HCT116 (cell line): Measurements from ENCODE around the gene CCDC183. TPM values are rescaled to one million over a fixed set of nuclear protein-coding genes. Genes with fewer than 3 reads are reported as not detected.

ENCODE experiments used
- ATAC-seq: fragments of 200-7000 bp; cut with Tn5 transposase; 2 replicates; pipeline ENCODE4 v1.9.1; 2020; ENCODE audit warnings: mild to moderate bottlenecking, moderate library complexity
- BruUV-seq: library from RNA; stranded (reverse); fragments of 400-500 nt; replicated peaks from 2 replicates; lab custom pipeline; 2021; lab: Mats Ljungman, UMichigan
- CTCF ChIA-PET: fragments of 300-600 bp; sonication (Branson Sonifier 250); formaldehyde crosslinking; loops from one replicate; lab custom pipeline; 2021; ENCODE audit warnings: antibody characterized with exemption; lab: Charles Lee
- POLR2A ChIA-PET: fragments of 300-600, 350-600 bp; sonication (Branson Sonifier 250); formaldehyde crosslinking; loops from one replicate; lab custom pipeline; 2021; ENCODE audit warnings: antibody characterized with exemption; lab: Charles Lee
- RAD21 ChIA-PET, 2 experiments: fragments of 300-600 bp; sonication (Branson Sonifier 250); formaldehyde crosslinking; loops; one replicate each; lab custom pipeline; 2023; ENCODE audit warnings: low total read pairs in 2 of 2; ENCODE audit not compliant: uncharacterized antibody in 2 of 2, unreplicated experiment in 2 of 2, low non-redundant PET in 1 of 2; lab: Charles Lee
- DNase-seq: peaks from one replicate; pipeline ENCODE4 v3.0.0-alpha.2; 2010; ENCODE audit warnings: low read depth, low spot score
- H2AFZ ChIP-seq: fragments of 200-600 bp; shearing (Covaris generic), sonication (generic); 2 replicates; pipeline ENCODE4 v1.6.1; 2017; ENCODE audit warnings: low read depth, mixed run types, mixed read lengths, antibody characterized with exemption, low read length; ENCODE audit not compliant: poor library complexity, severe bottlenecking
- H3K27ac ChIP-seq: 2 replicates; pipeline ENCODE4 v1.5.1; 2012; ENCODE audit warnings: low read depth, low read length
- H3K27me3 ChIP-seq: fragments of 200-600 bp; sonication (generic); 2 replicates; pipeline ENCODE4 v1.6.1; 2016; ENCODE audit warnings: mixed run types, low read length, mixed read lengths; ENCODE audit not compliant: insufficient read depth
- H3K36me3 ChIP-seq, 2 experiments: fragments of 200-500 bp in 1 of 2; fragments of 200-600 bp in 1 of 2; sonication (Bioruptor generic) in 1 of 2; sonication (generic) in 1 of 2; 2 replicates each; pipeline versions ENCODE4 v1.5.1 to v1.6.1; 2014 to 2016; ENCODE audit warnings: low read length in 2 of 2, inconsistent platforms in 1 of 2, mixed read lengths in 1 of 2, mixed run types in 1 of 2; ENCODE audit not compliant: insufficient read depth in 2 of 2, control insufficient read depth in 1 of 2
- H3K4me1 ChIP-seq, 2 experiments: fragments of 200-600 bp in 1 of 2; sonication (generic) in 1 of 2; 2 replicates each; pipeline versions ENCODE4 v1.5.1 to v1.6.1; 2012 to 2017; ENCODE audit warnings: low read length in 2 of 2, inconsistent platforms in 1 of 2, mild to moderate bottlenecking in 1 of 2, mixed read lengths in 1 of 2, mixed run types in 1 of 2, moderate library complexity in 1 of 2; ENCODE audit not compliant: insufficient read depth in 2 of 2, control insufficient read depth in 1 of 2
- H3K4me2 ChIP-seq: fragments of 200-600 bp; sonication (generic); 2 replicates; pipeline ENCODE4 v1.6.1; 2017; ENCODE audit warnings: mixed run types, low read length, mixed read lengths
- H3K4me3 ChIP-seq, 2 experiments: fragments of 200-600 bp in 1 of 2; sonication (generic) in 1 of 2; replicated peaks in 1 of 2; 2 replicates each; pipeline ENCODE4 v1.5.1; 2011 to 2016; ENCODE audit warnings: low read length in 2 of 2, control low read depth in 1 of 2, low read depth in 1 of 2, mild to moderate bottlenecking in 1 of 2, mixed read lengths in 1 of 2, mixed run types in 1 of 2
- H3K79me2 ChIP-seq: fragments of 200-600 bp; sonication (generic); 2 replicates; pipeline ENCODE4 v1.6.1; 2017; ENCODE audit warnings: mild to moderate bottlenecking, mixed run types, low read length, moderate library complexity, mixed read lengths; ENCODE audit not compliant: insufficient read depth
- H3K9ac ChIP-seq: fragments of 200-600 bp; sonication (generic); 2 replicates; pipeline ENCODE4 v1.6.1; 2016; ENCODE audit warnings: low read length, mixed read lengths
- H3K9me2 ChIP-seq: fragments of 200-600 bp; sonication (generic), shearing (Covaris generic); 2 replicates; pipeline ENCODE4 v1.6.1; 2017; ENCODE audit warnings: mixed run types, mild to moderate bottlenecking, moderate library complexity; ENCODE audit not compliant: insufficient read depth
- H3K9me3 ChIP-seq, 2 experiments: fragments of 200-500 bp in 1 of 2; fragments of 200-600 bp in 1 of 2; sonication (Bioruptor generic) in 1 of 2; sonication (generic) in 1 of 2; 2 replicates each; pipeline ENCODE4 v1.6.1; 2014 to 2017; ENCODE audit warnings: low read length in 2 of 2, mixed read lengths in 2 of 2, inconsistent platforms in 1 of 2, low read depth in 1 of 2, mild to moderate bottlenecking in 1 of 2, mixed run types in 1 of 2, moderate library complexity in 1 of 2; ENCODE audit not compliant: control insufficient read depth in 1 of 2, insufficient read depth in 1 of 2
- H4K20me1 ChIP-seq: fragments of 200-600 bp; sonication (generic), shearing (Covaris generic); 2 replicates; pipeline ENCODE4 v1.6.1; 2017; ENCODE audit warnings: mixed run types, mild to moderate bottlenecking, moderate library complexity; ENCODE audit not compliant: insufficient read depth
- FOSL1 ChIP-seq: IDR thresholded peaks from 2 replicates; pipeline ENCODE4 v1.6.1; 2012; ENCODE audit warnings: low read depth
- POLR2A ChIP-seq: IDR thresholded peaks from 2 replicates; pipeline ENCODE4 v1.7.0; 2011; ENCODE audit warnings: borderline replicate concordance; ENCODE audit not compliant: insufficient read depth, insufficient read length; ENCODE audit errors: extremely low read depth
- POLR2AphosphoS5 ChIP-seq: IDR thresholded peaks from 2 replicates; pipeline ENCODE4 v1.6.1; 2011; ENCODE audit warnings: mild to moderate bottlenecking, low read depth, low read length, moderate library complexity
- RAD21 ChIP-seq: IDR thresholded peaks from 2 replicates; pipeline ENCODE4 v1.6.1; 2012; ENCODE audit warnings: low read depth, mild to moderate bottlenecking
- SIN3A ChIP-seq: IDR thresholded peaks from 2 replicates; pipeline ENCODE4 v1.6.1; 2012; ENCODE audit warnings: low read depth
- SP1 ChIP-seq: IDR thresholded peaks from 2 replicates; pipeline ENCODE4 v1.6.1; 2012; ENCODE audit warnings: low read depth
- TCF7L2 ChIP-seq: IDR thresholded peaks from 2 replicates; pipeline ENCODE4 v1.7.0; 2011; ENCODE audit warnings: borderline replicate concordance, inconsistent platforms; ENCODE audit not compliant: insufficient read depth, insufficient read length; ENCODE audit errors: extremely low read depth
- YY1 ChIP-seq: IDR thresholded peaks from 2 replicates; pipeline ENCODE4 v1.6.1; 2011; ENCODE audit warnings: low read length, low read depth, moderate library complexity, mild to moderate bottlenecking; ENCODE audit not compliant: insufficient replicate concordance; ENCODE audit errors: extremely low read depth
- ZFX ChIP-seq: fragments of 450-650 bp; IDR thresholded peaks from 2 replicates; pipeline ENCODE4 v1.6.1; 2017
- intact Hi-C: fragments of 100-400 bp; cut with micrococcal nuclease; formaldehyde crosslinking; loops from 2 replicates; pipeline ENCODE4 v1.10.0; 2022
- total RNA-seq: library from RNA; stranded (reverse); gene quantifications from one replicate; pipeline ENCODE4 v1.2.1, GENCODE V29; 2021; ENCODE audit not compliant: unreplicated experiment
- TF ChIP-seq, protein P1 (sequence below): IDR thresholded peaks from 2 replicates; pipeline ENCODE4 v1.6.1; 2012

The CCDC183 gene
- total RNA-seq, 1 experiment from 2014 or later = 2.8 TPM

DNA sequence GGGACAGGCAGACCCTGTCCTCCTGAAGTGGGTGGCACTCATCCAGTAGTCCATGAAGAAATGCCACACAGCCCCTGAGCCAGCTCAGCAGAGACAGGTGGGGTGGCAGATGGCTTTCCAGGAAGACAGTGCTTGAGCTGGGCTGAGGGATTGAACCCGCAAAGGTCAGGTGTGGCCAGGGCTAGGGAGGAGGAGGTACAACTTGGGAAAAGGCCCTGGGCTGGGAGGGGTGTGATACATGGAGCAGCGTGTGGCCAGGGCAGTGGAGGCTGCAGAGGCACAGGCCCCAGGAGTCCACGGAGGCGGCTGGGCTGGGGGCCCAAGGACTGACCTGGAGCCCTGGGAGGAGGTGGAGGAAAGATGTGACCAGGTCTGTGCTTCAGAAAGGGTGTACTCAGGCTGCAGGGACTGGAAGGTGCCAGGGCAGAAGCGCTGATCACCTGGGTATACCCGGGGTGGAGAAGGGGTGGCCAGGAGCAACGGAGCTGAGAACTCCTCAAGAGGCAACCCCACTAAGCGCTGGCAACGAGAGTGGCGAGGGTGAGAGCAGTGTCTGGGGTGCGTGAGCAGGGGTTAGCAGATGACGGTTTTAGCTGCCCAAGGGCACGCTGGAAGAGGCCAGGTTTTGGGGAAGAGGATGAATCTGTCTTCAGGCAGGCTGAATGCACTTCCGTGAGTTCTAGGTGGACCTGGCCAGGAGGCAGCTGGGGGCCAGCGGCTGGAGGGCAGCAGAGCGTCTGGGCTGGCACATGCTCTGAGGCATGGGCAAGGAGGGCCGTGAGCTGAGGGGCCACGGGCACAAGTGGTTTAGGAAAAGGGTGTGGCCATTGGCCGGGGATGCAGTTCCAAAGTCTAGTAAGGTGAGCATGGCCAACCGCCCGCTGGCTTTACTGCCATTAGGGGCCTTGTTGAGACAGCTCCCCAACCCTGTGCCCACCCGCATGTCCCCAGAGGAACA, 7.7 kb downstream of the CCDC183 start:
- no peak for DNase-seq
- H2AFZ ChIP-seq = no peak overlapping the region
- H4K20me1 ChIP-seq = no peaks in the 10 kb centered on the region
- no peaks in the 10 kb centered on the region for H3K27me3 ChIP-seq
- H3K9me3 ChIP-seq = no peaks in the 10 kb centered on the region
- intact Hi-C loops = no loop called here
- TF ChIP-seq, protein P1, sequence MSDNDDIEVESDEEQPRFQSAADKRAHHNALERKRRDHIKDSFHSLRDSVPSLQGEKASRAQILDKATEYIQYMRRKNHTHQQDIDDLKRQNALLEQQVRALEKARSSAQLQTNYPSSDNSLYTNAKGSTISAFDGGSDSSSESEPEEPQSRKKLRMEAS = no peak
- TF ChIP-seq, all 23 proteins: peak for 0
- Histone ChIP-seq H3K9ac (no peak overlapping the region), H3K4me1 (peaks cover 26 to 37% of the 10 kb centered on the region in 2 experiments), H3K79me2 (peaks cover 17% of the 10 kb centered on the region), H3K27ac (no peak overlapping the region), H3K4me2 (no peak overlapping the region), H3K4me3 (no peak overlapping the region), H3K9me2 (no peaks in the 10 kb centered on the region), H3K36me3 (no peaks in the 10 kb centered on the region)
- POLR2A ChIA-PET = no interaction called here
- RAD21 ChIA-PET = no interaction called here
- ATAC-seq = no peak
- CTCF ChIA-PET = no interaction called here
- no TSS peak for BruUV-seq

GRCh38 chr9:136804509-136805206, 8.5 kb downstream of the CCDC183 start:
- H4K20me1 ChIP-seq = no peaks in the 10 kb centered on the region
- DNase-seq (no peak), ATAC-seq (no peak)
- H3K4me1 ChIP-seq = peaks cover 31 to 40% of the 10 kb centered on the region in 2 experiments
- no peak overlapping the region for H3K9ac ChIP-seq
- ChIA-PET RAD21 (no interaction called here), POLR2A (no interaction called here), CTCF (no interaction called here)
- no TSS peak for BruUV-seq
- TF ChIP-seq SIN3A = no peak
- TF ChIP-seq FOSL1 = no peak
- TF ChIP-seq ZFX = no peak
- TF ChIP-seq, protein P1 = no peak
- no peak for TF ChIP-seq POLR2AphosphoS5
- TF ChIP-seq SP1 = no peak
- TF ChIP-seq POLR2A = no peak
- no peak for TF ChIP-seq RAD21
- TF ChIP-seq YY1 = no peak
- TF ChIP-seq TCF7L2 = no peak
- no peaks in the 10 kb centered on the region for H3K27me3 ChIP-seq
- H3K79me2 ChIP-seq = peaks cover 25% of the 10 kb centered on the region
- H3K9me3 ChIP-seq = no peaks in the 10 kb centered on the region
- intact Hi-C loops = no loop called here
- H2AFZ ChIP-seq = no peak overlapping the region
- no peak overlapping the region for H3K4me2 ChIP-seq
- no peak overlapping the region for H3K27ac ChIP-seq
- no peaks in the 10 kb centered on the region for H3K9me2 ChIP-seq
- no peak overlapping the region for H3K4me3 ChIP-seq
- peaks cover 0 to 3% of the 10 kb centered on the region in 2 experiments; a peak in 1 of 4 replicates for H3K36me3 ChIP-seq
